Measurements from ENCODE around the gene ACADVL.
A peak's percentile ranks its signal among the peaks of the same experiment; 100 is the strongest.

The ACADVL gene

DNA sequence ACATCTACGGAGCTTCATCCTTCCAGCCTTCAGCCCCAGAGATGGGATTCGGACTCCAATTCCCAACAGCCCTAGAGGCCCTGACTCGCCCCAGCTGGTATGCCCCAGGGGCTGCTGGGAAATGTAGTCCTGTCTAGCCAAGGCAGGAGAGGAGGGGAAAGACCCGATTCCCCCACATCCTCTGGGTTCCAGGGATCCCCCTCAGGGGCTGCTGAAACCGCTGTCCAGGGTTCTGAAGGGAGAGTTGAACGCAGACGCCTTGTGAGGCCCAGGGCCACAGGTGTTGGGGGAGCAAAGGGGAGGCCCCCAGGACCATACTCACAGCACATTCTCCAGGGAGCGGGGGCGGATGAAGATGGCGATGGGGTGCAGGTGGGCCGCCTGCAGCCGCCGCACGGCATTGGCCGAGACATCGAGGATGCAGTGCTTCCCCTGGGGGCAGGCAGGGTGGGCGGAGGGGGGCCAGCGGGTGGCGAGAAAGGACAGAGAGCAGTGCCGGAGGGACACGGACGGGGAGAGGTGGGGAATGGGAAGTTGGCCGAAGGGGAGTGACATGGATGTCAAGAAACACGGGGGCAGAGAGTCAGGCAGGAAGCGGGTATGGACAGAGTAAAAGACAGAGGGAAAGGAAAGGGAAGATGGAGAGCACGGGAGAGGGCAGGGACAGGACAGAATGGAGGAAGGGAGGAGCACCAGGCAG, 28.0 kb upstream of the ACADVL start:
- peak; percentile 21 for DNase-seq (ENCODE audit: low spot score)

DNA sequence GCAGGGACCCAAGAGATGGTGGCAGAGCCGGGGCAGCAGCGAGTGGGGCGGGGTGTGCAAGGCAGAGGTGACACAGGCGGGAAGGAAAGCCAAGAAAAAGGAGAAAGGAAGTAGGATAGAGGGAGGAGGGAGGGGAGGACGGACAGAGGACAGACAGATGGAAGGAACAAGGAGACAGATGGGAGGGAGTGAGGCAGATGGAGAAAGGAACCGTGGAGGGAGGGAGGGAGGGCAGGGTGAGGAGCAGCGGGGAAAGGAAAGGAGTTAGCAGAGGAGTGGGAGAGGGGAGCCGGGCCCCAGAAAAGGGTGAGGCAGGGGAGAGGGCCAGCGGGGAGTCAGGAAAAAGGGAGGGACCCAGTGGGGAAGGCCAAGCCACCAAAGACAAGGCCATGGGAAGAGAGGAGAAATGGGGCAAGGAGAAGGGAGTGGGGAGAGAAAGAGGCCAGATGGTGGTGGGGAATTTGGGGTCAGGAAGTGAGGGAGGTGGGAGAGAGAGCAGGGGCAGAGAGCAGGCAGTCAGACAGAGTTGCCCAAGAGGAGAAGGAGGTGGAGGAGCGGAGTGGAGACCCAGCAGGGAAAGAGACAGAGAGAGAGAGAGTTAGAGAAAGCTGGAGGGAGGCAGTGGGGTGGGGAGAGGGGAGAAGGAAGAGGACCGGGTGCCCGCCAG, 27.3 kb upstream of the ACADVL start:
- DNase-seq (ENCODE audit: low spot score) = no peak

DNA sequence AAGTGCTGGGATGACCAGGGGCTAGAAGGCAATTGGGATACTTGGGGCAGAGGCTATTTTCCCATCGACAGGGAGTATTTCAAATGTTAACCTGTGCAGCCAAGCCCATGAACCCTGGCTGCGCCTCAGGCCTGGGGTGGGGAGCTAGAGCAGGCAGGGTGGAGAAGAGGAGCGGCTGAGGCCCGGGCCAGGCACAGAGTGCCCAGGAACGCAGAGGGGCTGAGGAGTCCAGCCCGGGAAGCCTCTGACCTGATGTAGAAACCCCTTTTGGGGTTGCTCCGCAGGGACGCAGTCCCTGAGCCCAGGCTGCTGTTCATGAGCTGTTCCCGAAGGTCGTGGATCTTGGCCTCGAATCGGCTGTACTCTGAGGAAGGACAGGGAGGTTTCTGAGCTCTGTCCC, 23.8 kb upstream of the ACADVL start:
- DNase-seq (ENCODE audit: low spot score) = no peak

DNA sequence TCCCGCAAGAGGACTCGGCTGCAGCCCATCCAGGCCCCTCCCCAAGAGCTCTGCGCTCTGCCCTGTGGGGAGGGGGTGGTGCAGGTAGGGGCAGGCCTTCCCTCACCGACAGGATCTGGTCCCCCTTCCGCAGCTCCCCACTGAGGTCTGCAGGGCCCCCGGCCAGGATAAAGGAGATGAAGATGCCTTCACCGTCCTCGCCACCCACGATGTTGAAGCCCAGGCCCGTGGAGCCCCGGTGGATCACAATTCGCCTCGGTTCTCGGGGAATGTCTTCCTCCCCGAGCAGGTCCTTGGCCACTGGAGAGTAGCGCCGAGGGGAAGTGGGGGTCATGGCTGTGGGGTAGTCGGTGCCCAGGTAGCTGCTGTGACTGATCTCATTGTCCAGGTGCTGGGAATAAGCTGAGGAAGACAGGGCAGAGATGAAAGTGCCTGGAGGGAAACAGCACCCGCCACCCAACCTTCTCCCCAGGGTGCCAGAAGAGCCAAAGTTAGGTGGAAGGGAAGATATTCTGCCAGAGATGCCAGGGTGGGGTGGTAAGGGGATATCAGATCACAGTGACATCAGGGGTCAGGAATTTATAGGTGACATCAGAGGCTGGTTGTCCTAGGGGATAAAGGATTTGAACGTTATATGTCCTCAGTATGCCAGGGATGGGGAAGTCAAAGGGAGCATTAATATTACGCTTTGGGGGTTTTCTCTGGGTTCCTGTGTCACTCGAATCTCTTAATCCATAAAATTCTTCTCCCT, 22.9 kb upstream of the ACADVL start:
- no peak for DNase-seq (ENCODE audit: low spot score)

DNA sequence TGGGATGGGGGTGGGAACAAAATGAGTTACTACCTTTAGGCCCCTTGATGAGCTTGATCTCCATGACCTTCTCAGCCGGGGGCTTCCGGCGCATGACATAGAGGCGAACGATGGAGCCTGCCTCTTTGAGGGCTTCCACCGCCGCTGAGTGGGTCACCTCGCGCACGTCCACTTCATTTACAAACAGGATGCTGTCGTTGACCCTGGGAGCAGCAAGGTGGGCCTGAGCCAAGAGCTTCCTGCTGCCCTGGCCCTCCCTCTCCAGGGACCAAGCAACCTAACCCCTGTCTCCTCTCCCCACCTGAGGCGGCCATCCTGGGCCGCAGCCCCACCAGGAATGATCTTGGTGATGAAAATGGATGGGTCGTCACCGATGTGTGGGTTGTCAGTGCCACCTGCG, 16.3 kb upstream of the ACADVL start:
- DNase-seq (ENCODE audit: low spot score) = no peak

DNA sequence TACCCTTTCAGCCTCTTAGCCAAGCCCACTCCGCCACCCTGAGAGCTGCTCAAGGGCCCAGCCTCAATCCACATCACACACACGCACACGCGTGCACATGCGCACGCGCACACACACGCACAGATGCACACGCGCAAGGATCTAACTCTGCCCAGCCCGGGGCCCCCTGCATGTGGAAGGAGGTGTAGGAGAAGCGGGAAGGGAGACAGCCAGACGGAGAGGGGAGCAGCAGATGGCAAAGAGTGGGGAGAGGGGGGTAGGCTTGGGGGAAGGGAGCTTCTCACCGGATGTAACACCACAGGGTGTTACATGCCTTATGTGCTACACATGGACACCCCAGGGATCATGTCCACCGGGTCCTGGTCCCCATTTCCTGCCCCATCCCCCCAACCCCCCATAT, 15.4 kb upstream of the ACADVL start:
- DNase-seq (ENCODE audit: low spot score) = no peak

DNA sequence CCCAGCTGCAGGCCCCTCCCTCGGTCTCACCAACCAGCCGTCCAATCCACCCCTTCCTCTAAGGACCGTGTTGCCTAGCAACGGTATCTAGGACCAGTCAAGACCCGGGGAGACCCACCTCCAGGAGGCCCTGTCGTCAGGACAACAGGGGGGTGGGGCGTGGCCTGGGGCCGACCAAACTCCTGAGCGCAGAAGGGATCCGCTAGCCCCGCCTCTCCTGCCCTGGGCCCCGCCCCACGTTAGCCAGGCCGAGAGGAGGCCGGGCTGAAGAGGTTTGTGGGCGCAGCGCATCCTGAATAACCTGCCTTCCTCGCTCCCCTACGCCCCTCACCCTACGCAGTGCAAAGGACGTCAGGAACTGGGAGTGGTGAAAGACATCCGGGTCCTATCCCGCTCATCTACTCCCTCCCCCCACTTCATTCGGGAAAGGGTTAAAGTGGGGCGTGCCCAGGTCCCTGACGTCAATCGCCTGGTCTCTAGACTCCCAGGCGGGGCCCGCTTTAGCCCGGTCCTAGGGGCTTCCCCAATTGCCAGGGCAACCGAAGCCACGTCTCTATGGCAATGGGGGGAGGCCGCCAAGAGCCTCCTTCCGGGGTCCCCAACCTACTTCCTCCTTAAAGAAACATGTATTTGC, 14.8 kb upstream of the ACADVL start:
- peak; percentile 52 for DNase-seq (ENCODE audit: low spot score)

DNA sequence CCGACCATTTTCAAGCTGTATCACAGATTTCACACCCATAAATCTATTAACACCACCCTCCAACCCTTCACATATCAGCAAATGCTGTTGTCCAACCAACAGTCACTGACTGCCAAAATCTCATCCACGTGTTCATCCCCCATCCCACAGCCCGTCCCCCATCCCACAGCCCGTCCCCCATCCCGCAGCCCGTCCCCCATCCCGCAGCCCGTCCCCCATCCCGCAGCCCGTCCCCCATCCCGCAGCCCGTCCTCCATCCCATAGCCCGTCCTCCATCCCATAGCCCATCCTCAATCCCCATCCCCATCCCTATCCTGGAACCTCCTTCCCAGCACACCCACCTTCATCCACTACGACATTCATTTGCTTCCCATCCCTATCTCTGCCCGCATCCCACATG, 14.2 kb upstream of the ACADVL start:
- no peak for DNase-seq (ENCODE audit: low spot score)

DNA sequence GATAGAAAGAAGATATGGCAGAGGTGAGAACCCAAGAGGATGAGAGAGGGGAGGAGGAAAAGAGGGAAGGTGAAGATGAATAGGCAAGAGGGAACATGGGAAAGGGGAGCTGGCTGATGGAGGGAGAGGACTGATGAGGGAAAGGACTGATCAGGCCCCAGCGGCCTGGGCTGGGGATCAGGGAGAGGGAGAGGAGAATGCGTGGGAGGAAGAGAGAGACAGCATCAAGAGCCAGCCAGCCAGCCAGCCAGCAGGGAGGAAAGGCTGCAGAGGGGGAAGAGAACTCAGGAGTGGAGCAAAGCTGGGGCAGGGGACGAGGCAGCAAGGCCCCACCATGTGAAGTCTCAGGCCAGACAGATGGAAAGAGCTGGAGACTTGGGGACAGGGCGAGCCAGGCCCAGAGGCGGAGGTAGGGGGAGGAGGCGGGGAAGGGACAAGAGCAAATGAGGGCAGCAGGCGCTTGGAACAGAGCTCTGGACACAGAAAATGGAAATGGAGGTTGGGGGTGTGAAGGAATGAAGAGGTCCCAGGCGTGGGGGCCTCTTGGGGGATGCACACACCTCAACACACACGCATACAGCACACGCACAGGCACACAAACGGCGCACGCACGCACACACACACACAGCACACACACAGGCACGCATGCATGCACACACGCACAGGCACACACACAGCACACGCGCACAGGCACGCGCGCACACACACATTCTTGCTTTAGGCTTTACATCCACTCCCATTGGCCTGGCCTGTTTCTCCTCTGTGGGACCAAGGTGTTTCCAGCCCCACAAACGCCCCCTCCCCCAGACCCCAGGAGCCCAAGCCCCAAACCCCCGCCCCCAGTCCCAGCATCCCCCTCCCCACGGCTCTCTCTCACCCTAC, 12.4 kb upstream of the ACADVL start:
- no peak for DNase-seq (ENCODE audit: low spot score)

DNA sequence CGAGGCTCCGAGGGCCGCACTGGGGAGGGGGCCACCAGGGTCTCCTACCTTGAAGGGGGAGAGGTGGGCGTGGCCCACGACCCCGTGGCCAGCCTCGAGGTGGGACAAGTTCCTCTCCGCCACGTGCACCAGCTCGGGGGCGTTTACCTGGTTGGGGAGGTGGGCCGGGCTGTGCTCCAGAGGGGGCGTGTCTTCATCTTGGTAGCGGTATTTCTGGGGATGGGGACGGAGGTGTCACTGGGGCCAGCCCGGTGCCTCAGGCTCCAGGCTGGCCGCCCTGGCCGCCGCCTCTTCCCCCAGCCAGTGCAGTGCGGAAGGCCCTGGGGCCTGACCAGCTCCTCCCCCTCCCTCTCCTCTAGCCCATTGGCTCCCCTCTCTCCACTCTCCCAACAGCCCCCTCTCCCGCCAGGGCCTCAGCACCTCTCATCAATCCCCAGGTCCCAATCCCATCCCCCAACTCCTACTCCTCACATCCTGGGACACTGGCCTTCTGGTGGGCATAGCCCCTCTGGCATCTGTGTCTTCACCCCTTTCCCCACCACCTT, 11.6 kb upstream of the ACADVL start:
- DNase-seq (ENCODE audit: low spot score) = no peak

DNA sequence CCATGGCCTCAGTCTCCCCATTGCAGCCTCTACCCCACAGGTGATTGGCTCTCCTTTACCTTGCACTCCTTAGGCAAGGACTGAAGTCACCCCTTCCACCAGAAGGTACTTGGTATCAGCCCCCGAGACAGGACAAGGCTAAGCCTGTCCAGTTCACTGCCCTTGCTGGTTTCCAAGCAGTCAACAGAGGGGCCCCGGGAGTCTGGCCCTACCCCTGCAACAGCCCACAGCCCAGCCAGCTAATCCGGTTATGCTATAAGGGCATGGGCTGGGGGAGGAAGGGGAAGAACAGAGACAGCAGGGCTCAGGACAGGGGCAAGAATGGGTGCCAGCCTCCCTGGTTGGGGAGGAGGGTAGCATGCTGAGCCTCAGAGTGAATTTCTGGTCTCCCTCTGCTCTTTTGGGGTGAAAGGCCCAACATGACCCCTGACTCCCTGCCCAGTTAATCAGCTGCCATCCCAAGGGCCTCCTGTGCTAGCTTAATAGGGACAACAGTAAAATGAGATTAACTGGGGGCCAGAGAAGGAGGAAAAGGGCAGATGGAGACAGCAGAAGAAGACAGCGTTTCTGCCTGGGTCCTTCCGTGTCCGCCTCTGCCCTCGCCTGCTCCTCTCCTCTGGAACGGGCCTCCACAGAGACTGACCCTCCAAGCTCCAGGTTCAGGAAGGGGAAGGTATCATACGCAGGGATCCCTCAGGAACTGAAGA, 10.8 kb upstream of the ACADVL start:
- DNase-seq (ENCODE audit: low spot score) = no peak

DNA sequence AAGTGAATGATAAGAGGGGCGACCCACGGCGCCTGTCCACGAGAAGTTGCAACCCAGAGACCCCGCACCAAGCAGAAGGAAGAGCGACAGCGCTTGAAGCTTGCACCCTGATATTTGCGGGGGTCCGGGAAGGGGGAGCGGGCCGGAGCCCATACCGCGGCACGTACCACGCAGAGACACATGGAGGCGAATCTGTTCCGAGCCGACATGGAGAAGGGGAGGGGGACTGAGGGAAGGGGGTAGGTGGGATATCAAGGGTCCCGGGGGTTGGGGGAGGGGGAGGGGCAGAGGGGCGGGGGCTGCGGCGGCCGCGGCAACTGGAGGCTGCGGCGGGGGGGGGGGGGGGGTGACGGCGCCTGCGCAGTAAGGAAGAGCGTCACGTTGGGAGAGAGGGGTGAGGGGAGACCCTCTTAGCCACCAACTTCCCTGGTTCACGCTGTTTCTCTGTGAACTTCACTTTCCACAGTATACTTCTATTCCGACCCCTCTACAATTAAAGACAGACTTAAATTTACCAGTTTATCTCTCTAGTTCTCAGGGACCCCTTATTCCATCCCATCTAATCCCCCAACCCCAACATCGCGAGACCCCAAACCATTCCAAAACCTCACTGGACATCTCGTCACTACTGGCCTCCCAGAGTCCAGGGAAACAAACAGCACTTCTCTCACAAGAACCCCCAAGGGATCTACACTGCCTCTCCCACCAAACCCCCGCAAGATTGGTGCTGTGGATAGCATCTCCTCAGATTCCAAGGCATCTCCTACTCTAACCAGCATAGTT, 8.1 kb upstream of the ACADVL start:
- DNase-seq (ENCODE audit: low spot score) = no peak

DNA sequence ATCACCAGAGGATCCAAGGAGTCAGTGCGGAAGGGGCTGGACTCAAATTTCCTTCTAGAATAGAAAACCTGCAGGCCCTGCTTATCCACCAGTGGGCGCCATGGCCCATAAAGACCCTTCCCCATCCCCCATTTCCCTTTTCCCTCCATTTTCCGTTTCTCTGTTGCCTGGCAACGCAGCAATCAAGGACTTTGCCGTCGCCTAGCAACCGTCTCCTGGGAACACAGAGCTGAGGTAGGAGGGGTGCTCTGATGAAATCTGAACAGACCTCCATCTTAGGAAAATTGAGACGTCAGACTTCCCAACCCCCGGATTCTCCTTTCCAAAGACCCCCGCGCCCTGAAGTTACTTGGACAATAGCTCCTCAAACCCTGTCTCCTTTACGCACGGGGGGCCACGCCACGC, 5.8 kb upstream of the ACADVL start:
- peak; percentile 81 for DNase-seq (ENCODE audit: low spot score)

DNA sequence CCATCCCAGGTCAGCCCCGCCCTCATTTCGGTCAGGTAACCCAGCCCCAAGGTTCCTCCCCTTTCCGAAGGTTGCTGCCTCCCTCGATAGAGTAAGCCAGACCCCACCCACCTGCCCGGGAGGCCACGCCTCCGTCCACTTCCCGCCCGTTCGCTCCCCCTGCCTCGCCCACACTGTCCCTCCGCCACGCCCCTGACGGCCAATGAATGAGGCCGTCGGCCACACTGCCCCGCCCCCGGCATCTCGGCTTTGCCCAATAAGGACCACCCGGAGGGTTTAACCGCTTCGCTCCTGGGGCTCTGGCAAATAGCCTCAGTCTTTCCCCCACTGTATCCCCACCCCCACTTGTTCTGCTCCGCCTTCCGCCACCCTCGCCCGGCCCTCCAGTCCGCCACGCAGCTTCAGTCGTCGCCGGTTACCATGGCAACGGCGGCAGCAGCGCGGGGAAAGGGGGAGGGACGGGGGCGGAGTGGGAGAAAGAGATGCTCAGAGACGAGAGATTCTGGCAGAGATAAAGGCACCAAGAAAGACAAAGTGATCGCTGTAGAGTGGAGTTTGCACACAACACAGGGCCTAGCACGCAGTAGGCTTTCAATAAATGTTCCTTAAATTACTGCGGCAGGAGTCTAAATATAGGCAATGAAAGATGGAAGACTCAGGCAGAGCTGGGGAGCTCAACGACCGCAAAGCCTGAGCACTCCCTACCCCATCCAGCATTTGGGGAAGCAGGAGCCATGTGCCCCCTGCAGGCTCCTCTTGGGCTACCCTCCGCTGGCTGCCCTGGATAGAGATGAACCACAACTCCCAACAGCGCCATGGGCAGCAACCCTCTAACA, 5.2 kb upstream of the ACADVL start:
- peak; percentile 97 for DNase-seq (ENCODE audit: low spot score)

DNA sequence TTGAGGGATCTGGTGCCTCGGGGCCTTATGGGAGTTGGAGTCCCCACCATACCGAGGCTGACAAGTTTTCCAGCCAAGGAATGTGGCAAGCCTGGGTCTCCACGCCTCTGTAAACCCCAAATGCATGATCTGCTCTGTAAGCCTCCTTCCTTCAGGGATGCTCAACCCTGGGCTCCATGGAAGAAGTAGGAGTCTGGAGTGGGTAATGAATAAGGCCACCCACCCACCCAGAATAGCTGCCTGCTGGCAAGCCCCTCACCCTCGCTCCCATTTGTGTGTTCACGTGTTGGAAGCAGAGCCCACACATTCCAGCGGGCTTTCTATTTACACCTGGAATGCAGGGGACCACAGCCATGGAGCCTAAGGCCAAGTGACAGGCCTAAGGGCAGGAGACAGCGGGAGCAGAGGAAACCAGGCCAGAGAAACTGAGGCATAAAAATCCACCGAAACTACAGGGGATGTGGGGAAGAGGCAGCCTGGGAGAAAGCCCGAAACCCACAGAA, 4.6 kb upstream of the ACADVL start:
- DNase-seq (ENCODE audit: low spot score) = no peak

DNA sequence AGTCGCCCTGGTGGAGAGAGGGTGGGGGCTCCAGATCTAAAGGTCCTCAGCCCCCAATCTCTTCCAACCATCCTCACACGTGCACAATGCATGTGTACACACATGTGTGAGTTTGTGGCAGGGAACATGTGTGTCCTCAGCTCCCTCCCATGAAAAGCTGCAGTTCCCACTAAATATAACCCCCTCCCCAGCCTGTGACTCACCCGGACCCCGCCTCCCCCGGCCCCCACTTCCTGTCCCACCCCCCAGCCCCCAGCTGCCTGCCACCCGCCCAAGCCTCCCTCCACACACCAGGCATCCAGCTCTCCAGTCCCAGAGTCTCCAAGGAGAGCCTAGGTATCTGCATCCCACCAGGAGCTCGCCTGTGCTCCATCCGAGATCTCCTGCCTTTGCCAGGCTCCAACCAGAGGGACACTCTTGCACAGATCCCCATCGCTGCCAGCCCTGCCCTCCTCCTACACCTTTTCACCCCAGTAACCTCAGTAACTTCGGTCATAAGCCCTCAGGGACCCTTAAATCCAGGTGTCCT, 4.0 kb upstream of the ACADVL start:
- no peak for DNase-seq (ENCODE audit: low spot score)

DNA sequence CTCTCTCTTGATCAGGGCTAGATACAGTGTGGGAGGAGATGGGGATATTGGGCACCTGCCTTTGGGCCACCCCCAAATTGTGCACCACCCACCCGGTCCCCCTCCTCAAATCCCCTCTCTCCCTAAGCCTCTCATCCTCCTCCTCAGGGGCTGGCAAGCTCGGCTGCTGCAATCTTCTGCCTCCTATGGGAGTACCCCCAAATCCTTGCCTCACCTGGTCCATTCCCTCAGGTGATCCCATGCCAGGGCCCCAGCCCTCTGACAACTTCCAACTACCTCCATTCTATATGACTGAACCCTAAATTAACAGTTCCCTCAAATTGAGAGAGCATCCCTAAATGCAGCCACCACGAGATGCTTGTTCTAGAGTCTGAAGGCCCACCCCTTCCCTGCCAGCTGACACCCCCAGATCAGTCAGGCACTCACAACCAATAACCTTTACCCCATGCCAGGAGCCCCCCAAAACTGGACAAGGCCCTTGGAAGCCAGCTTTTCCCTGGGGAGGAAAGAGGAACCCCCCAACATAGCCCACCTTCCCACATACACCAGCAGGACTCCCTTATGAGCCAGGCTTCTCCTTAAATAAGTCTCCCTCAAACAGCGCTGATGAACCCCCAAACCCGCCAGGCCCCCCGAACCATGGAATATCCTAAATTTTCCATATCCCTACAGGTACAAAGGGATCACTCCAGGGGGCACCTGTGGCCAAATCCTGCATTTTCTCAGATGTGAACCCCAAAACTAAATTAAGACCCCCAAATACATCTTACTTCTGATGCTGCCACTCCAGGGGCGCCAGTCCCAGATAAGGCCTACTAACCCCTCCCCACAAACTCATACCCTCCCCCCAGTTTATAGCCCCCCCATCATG, 3.3 kb upstream of the ACADVL start:
- no peak for DNase-seq (ENCODE audit: low spot score)
